Measurements from ENCODE around the gene KIF19.

Gene KIF19

DNA sequence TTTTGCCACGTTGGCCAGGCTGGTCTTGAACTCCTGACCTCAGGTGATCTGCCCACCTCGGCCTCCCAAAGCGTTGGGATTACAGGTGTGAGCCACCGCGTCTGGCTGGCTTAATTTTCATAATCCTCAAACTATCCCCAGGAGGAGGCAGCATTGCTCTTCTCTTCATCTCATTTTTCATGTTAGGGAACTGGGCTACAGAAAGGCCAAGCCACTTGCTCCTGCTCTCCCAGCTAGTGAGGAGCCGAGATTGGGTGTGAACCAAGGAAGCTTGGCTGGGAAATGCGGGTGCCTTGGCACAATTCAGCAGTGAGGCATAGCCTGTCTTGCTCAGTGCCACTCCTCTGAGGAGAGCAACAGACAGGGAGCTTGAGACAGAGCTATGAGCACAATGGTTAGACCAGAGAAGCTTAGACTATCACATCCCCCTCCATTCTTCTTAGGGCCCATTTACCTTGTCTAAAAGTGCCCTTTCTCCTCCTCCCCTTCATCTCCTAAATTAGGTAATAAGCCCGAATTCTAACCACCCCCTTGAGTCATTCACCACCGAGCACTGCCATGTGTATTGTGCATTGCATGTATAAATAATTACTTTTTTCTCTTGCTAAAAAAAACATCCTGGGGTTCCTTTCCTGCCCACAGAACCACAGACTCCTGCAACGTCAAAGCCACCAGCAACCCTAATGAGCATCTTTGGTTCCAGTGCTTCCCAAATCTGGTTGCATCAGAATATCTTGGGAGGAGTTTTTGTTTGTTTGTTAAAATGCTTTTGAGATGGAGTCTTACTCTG, 20.0 kb upstream of the KIF19 start:
- DNase-seq (ENCODE audit: low read depth in 2 of 2) = no peak

DNA sequence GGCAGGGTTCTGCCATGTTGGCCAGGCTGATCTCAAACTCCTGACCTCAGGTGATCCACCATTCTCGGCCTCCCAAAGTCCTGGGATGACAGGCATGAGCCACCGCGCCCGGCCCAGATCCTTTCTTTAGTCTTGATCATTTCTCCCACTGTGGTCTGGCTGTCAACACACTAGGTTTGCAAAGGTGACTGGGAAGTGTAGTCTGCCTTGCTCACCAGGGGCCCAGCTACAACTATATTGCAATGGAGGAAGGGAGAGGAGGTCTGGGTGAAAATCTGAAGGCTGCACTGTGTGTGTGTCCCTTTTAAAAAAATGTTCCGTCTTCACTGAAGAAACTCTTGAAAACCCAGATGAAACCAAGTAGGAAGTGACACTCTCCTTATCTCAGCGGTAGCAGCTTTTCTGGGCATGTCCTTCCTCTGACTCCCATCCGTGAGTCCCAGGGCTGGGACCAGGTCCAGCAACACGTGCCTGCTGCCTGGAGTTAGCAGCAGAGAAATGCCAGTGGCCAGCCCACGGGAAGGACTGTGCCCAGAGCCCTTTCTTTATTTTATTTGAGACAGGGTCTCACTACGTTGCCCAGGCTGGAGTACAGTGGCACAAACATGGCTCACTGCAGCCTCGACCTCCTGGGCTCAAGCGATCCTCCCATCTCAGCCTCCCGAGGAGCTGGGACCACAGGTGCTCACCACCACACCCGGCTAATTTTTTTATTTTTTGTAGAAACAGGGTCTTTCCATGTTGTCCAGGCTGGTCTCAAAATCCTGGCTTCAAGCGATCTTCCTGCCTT, 17.8 kb upstream of the KIF19 start:
- DNase-seq (ENCODE audit: low read depth in 2 of 2) = no peak

DNA sequence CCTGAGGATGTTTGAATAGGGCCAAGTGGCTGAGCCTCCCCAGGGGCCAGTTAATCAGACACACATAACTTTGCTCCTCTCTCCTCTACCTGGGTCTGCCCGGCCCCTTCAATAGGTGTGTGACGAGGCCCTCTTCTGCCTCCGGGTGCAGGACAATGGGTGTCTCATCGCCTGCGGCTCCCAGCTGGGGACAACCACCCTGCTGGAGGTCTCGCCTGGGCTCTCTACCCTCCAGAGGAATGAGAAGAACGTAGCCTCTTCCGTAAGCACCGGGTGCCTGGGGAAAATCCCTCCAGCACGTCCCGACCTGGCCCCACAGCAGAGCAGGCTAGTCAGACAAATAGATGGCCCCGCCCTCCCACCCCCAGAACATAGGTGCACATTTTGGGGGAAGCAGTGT, 16.1 kb upstream of the KIF19 start:
- no peak for DNase-seq (ENCODE audit: low read depth in 2 of 2)

DNA sequence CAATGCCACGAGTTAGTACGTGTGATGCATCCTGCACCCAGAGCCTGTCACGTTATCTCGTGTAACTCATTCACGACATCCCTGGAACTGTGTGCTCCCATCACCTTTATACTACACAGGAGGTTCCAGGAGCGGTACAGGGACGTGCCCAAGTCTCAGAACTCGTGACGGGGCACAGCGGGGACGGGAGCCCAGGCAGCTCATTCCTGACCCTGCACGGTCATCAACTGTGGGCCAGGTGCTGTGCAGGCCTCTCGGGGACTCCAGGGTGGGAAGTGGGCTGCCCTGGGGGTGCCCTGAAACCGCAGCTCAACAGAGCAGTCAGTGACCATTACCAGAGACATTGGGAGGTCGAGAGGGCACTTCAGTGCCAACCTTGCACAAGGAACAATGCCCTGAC, 11.1 kb upstream of the KIF19 start:
- no peak for DNase-seq (ENCODE audit: low read depth in 2 of 2)

DNA sequence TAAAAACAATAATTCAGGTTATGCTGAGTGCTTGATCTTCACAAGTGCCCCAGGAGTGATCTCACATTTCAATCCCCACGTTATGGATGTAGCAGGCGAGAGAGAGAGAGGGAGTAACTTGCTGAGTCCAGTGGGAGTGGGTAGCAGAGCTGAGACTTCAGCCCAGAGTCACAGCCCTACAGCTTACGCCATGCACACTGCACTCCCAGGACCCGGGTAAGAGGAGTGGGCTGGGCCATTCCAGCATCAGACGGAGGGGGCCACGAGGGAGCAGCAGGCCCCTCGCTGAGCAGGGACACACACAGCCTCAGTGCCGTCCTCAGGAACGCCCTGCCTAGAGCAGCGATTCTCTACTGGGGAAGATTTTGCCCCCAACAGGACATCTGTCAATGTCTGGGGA, 9.8 kb upstream of the KIF19 start:
- DNase-seq (ENCODE audit: low read depth in 2 of 2) = no peak

DNA sequence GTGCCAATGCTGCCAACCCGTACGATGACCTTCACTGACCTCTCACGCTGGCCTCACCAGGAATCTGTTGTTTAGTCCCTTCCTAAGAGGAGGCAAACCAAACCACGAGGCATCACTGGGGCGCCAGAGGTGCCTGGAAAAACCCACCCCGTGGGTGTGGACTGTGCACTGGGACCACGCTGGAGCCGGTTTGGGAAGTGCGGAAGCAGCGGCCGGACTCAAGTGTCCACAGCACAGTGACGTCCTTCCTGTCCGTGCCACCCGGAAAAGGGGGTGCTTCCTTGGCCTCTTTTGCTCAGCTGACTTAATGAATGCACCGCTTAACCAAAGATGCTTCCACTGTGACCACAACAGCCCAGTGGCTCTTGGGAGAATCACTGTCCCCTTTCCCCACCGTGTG, 9.0 kb upstream of the KIF19 start:
- no peak for DNase-seq (ENCODE audit: low read depth in 2 of 2)

DNA sequence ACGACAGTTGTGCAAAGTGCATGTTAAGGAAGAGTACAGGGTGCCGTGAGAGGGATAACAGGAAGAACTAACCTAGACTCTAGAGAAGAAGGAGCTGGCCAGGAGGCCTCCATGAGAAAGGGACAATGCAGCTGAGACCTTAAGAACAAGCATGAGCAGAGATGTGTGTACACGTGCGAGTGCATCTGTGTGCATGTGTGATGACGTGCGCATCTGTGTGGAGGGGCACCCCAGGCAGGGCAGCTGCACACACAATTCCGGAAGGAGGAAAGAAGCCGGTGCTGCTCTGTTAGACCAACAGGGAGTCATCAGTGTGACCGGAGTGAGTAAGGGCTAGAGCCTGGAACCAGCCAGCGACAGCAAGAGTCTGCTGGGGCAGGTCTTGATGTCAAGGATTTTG, 7.6 kb upstream of the KIF19 start:
- DNase-seq (ENCODE audit: low read depth in 2 of 2) = no peak

DNA sequence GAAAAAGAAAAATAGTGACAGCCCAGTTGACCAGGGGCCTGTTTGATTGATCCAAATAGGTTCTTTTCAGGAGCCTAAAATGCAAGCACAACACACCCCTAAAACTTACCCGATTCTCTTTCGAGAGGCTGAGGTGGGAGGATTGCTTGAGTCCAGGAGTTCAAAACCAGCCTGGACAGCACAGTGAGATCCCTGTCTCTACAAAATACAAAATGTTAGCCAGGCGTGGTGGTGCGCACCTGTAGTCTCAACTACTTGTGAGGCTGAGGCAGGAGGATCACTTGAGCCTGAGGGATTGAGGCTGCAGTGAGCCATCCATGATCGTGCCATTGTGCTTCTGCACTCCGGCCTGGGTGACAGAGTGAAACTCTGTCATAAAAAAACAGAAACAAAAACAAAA, 1.5 kb upstream of the KIF19 start:
- DNase-seq (ENCODE audit: low read depth in 2 of 2) = no peak

DNA sequence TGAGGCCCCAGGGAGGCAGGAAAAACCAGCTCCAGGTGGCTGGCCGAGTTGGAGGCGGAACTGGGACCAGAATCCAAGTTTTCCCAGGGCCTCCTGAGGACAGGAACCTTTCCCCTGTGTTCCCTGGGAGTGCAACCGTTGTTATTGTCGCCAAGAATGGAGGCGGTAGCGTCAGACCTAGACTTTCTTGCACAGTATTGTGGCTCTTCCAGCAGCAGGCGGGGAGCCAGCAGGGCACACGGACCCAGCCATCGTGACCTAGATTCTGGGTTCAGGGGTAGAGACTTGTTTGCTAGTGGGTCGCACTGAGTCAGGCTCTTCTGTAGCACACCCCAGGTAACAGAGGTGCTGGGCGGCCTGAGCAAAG, 667 bp upstream of the KIF19 start:
- DNase-seq (ENCODE audit: low read depth in 2 of 2) = no peak

DNA sequence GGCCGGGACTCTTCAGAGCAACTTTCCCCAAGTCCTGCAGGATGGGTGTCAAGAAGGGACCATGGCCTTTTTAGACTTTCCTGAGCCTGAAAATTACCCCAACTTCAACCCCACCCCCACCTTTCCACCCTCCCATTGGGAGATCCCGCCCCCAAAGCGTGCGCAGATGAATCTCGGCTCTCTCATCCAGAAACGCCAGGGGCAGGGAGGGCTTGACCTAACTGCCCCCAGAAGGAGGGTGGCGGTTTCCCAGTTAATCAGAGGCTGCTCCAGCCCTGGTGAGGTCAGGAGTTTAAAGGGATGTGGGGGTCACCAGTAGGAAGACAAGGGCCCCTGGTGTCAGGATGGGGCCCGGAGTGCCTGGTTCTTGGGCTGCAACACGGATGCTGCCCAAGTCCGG, 480 bp downstream of the KIF19 start:
- no peak for DNase-seq (ENCODE audit: low read depth in 2 of 2)

DNA sequence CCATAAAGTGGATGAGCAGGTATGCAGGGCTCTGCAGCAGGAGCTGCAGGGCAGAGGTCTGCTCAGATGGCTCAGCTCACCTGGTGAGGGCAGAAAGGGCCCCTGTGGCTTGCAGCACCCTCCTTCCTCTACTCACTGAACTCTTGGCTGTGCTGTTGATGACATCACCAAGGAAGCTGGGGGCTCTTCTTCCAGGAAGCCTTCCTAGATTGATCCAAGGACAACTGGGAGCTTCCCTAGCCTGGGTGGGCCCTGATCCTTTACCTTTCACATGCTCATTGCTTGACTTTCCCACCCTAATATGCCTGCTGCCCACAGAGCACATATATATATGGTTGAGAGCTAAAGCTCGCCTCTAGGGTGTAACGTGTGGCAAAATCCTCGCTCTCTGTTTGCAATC, 2.5 kb downstream of the KIF19 start:
- DNase-seq (ENCODE audit: low read depth in 2 of 2) = no peak

DNA sequence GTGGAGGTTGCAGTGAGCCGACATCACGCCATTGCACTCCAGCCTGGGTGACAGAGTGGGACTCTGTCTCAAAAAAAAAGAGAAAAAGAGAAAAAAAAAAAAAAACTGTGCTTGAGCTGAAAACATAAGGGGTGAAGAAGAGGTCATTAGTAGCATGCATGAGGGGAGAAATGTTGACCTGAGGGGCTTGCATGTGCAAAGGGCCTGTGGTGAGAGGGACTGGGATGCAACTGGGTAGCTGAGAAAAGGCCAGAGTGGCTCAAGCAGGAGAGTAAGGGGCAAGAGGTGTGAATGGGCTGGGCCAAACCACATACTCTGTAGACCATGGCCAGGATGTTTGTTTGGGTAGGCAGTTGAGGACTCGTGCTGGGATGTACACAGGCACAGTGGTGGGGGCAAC, 3.4 kb downstream of the KIF19 start:
- DNase-seq (ENCODE audit: low read depth in 2 of 2) = no peak

DNA sequence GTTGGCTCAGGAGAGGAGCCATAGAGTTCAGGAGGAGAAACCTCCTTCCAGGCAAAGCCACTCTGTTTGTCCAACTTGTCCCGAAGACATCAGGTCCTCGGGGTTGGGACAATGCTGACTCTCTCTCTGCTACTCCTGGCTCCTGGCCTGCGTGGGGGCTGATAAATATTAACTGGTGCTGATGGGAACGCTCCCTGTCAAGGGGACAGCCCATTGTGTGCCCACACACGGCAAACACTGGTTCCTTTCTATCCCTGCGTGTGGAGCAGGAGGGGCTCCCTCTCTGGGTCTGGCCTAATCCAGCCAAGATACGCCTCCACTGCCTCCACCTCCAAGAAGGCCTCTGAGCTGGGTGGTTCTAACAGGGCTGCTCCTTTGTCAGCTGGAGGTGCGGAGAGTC, 4.4 kb downstream of the KIF19 start:
- no peak for DNase-seq (ENCODE audit: low read depth in 2 of 2)

DNA sequence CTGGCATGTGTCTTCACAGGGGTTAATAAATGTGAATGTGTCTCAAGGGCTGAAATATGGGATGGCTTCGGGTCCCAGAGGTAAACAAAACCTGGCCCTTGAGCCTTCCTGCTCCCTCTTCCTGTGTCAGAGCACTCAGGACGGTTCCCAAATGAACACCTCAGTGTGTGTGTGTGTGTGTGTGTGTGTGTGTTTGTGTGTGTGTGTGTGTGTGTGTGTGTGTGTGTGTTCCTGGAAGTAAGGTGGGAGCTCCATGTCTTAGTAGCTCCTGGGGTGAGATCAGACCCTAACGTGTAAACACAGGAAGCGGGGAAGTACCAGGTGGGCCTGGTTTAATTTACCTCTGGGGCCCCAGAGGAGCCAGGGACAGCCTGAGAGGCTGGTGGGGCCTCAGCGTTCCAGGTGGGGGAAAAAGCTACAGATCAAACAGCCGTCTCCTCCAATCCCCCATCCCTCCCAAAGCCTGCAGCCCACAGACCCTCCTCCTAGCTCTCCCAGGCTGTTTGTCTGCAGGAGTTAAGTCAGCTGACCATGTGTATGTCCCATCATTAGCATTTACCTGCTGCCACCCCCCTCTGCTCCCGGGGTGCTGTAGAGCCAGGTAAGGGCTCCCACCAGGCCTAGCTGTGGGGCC, 6.1 kb downstream of the KIF19 start:
- DNase-seq (ENCODE audit: low read depth in 2 of 2) = no peak

DNA sequence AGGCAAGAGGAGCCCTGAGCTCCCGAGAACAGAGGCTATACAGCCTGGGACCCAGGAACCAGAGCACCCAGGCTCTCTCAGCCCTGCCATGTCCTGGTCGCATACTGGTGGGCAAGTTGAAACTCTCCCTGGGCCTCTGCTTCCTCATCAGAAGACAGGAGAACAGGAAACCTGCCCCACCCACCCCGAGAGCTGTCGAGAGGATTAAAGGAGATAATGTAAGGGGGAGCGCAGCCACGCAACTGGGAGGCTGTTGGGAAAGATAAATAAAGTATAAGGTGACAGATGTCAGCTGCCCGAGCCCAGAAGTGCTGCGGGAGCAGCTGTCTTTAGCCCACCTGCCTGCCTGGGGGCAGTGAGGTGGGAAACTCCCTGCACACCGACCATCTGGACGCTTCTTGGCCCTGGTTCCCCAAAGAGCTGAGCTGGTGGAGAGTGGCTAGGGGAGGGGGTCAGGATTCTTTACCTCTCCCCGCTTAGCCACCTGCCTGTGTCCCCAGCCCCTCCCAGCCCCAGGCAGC, 6.8 kb downstream of the KIF19 start:
- no peak for DNase-seq (ENCODE audit: low read depth in 2 of 2)

DNA sequence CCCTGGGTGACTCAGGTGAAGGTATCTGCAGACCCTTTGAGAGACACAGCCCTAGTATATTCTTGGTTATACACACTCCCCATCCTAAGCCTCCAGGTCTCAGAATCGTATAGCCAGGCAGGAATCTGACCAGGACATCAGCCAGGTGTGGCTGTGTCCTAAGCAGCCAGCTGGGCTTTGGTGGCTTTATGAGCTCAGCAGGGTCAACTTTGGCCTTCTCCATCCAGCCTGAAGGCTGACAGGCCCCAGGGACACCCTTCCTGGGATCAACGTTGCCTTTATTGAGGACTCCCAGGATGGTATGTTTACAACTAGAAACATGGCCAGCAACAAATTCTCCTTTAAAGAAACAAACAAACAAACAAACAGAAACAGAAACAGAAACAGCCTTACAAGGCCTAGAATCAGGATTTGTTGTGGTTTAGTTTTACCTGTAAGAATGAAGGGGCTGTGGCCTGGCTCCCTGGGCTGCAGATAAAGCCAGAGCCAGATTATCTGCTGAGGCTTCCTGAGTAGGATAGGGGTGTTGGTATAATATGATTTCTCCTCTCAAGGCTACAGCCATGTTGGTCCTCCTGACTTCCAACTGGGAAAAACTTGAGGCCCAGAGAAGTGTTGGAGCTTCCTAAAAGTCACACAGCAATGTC, 8.5 kb downstream of the KIF19 start:
- no peak for DNase-seq (ENCODE audit: low read depth in 2 of 2)

DNA sequence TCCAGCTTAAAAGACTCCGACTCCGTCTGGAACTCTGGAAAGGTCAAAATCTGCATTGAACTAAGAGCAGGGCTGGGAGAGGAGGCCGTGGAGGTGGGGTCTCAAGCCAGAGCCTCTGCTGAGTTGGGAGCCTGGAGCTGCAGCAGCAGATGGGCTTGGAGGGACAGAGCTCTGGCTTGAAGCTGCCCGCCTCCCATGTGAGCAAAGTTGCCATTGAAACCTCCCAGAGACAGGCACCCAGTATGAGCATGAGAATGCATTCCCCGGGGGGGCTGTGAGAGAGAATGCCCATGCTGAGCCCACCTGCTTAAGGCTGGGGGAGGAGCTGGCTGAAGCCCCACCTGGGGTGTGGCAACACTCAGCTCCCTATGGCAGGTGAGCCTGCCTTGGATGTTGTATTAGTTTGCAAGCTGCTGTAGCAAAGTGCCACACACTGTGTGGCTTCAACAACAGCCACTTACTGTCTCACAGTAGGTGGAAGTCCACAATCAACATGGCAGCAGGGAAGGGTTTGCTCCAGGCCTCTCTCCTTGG, 9.6 kb downstream of the KIF19 start:
- no peak for DNase-seq (ENCODE audit: low read depth in 2 of 2)

DNA sequence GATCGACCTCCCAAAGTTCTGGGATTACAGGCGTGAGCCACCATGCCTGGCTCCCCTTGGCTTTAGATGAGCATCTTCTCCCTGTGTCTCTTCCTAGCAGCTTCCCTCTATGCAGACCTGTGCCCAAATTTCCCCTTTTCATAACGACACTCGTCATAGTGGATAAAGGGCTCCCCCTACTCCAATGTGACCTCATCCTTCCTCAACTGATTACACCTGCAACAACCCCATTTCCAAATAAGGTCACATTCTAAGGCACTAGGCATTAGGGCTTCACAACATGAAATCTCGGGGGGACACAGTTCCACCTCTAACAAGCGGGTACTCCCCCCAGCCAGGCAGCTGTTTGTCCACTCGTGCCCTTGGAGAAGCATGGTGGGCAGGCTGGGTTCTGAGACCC, 10.3 kb downstream of the KIF19 start:
- DNase-seq (ENCODE audit: low read depth in 2 of 2) = no peak

DNA sequence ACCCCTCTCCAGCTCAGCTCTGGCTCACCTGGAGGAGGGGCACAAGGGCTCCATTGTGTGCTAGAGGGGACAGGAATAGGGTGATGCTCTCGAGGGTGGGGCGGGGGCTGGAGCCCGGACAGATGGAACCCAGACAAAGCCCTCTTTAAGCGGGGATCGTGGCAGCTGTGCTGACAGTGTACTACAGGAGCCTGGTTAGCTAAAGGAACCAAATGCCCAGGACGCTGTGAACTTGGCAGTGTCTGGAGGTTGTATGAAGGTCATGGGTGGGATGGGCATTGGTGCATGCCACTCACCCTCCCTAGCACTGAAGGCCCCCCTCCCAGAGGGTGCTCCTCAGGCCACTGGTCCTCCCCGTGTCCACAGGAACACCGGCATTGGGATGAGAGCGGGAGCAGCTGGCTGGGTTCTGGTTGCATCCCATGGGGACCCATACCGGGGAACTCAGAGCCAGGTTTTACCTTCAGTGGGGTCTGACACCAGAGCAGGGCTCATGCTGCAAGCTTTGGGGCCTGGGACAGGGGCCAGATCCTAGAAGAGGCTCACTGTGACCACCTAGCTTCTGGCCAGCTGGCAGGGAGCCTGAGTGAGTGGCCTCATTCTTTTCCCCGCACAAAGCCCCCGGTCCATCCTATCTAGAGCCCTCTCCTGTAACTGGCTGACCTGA, 11.9 kb downstream of the KIF19 start:
- no peak for DNase-seq (ENCODE audit: low read depth in 2 of 2)

DNA sequence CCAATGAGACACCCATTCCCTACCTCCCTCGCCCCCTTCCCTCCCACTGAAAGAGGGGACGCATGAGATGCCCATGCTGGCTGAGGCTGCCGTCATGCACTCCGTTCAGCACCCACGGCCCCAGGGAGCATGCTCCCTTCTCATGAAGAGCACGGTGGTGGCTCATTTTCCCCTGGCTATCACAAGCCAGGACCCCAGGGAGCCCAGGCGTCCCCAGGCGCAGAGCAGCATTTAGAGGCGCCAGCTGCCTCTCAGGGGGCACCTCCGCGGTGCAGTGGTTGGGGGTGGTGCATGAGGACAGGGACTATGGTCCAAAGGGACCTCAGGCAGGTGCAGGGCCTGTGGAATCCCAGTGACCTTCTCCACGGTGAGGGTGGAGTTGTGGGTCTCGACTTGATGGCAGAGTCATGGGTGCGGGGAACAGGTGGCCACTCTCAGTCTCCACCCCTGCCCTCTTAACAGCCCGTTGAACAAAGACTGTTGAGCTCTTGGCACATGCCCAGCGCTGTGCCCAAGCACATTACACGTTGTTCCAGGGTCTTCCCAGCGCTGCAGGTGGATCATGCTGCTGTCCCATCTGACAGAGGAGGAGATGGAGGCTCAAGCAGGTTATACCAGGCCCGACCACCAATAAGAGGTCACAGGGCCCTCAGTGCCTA, 13.6 kb downstream of the KIF19 start:
- DNase-seq (ENCODE audit: low read depth in 2 of 2) = no peak

DNA sequence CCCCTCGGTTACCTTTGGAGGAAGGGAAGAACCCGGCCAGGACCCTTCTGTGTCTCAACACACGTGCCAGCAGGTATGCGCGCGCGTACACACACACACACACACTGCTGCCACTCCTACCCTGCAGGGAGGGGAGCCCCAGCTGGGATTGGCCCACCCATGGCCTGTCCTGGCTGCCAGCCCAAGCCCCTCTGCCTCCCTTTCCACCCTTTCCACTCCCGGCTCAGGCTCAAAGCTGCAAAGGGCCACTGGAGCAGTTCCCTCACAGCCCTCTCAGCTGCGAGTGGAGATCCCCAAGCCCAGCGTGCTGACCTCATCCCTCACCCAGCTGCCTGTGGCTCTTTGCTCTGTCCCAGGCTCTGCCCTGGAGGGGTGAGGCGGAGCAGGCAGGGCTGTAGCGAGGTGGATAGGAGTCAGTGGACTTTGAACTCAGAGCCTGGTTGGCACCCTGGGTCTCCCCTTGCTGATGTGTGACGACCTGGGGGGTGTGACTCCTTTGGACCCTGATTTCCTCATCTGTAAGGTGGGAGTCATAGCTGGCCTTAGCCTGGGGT, 14.5 kb downstream of the KIF19 start:
- DNase-seq (ENCODE audit: low read depth in 2 of 2) = no peak

Measured in fibroblast of skin of left quadriceps (primary cell).